ENCODE results near the gene NUF2. TPM values are rescaled to one million over a fixed set of nuclear protein-coding genes. Genes with fewer than 3 reads are reported as not detected.
A peak's percentile ranks its signal among the peaks of the same experiment; 100 is the strongest.
"Not testable (repeated sequence)": the region's sequence is repeated elsewhere in the genome, so short reads cannot be mapped to it uniquely, and the experiment has no call there.

NUF2 gene
- polyA plus RNA-seq (ENCODE audit: insufficient read length in 4 of 4): 10 to 100 TPM; 25.7 to 32.4 (median 29.2) TPM

DNA sequence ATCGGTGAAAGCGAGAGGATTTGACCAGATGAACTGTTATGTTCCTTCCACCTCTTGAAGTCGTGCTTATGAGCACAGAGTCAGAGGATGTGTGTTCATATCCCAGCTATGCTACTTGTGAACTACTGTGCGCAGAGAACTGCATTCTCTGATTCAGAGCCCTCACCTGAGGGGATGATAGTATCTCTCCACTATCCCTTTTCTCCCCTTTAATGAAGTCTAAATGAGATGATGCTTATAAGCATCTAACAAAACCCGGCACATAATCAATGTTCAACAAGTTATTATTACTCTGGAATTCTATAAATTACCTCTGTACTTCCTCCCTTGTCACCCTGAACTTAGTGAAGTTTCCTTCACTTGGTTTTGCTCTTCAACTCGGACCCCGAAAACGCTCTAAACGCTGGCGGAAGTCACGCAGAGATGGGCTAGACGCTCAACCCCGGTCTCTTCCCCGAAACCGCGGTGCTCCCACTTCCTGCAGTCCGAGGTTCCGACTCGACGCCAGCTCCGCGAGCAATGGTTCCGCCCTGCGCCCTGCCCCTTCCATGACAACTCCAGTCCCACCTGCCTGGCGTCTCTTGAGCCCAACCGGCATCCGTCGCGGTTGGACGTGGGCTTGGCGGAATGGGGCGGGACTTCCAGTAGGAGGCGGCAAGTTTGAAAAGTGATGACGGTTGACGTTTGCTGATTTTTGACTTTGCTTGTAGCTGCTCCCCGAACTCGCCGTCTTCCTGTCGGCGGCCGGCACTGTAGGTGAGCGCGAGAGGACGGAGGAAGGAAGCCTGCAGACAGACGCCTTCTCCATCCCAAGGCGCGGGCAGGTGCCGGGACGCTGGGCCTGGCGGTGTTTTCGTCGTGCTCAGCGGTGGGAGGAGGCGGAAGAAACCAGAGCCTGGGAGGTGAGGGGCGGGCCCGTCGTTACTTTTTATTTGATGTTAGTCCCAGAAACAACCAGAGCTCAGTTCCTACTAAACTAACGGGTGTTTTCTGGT is at the start of gene NUF2:
NUF2 (plus strand) TSS at position 644 of the 995 bp plus-strand sequence. CDS start 4,098 bp downstream, outside the sequence.
- peak; percentile 92 to 97 (median 95) for DNase-seq (ENCODE audit: low read depth in 4 of 4, low spot score in 3 of 4)

DNA sequence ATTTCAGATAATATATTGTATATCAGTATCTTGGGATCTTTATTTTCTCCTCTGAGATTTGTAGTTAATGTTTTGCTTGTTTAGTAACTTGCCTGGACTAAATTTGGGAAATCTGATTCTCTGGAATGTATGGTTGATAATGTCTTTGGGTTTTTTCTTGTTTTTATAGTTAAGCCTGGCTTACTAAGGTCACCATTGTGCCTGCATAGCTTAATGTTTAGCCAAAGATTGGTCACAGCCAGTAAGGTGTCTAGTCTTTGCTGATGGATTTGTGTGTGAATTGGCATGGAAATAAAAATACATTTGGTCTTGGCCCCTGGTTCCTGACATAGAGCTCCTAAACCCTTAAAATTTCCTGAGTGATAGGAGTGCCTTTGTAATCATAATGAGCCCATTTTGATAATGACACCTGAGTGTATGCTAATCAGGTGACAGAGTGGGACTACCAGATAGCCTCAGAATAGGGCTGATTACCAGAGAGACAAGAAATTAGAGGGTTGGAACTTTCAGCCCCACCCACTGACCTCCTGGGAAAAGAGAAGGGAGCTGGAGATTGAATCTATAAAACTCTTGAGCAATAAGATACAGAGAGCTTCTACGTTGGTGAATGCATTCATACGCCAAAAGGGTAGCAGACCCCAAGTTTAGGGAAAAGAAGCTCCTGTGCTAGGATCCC is 47.9 kb upstream of the NUF2 start:
- DNase-seq (ENCODE audit: low read depth in 4 of 4, low spot score in 3 of 4): no peak

- DNase-seq (ENCODE audit: low read depth in 4 of 4, low spot score in 3 of 4): no peak
Measured at GRCh38 chr1:163275222-163275621, 46.5 kb upstream of the NUF2 start.

DNA sequence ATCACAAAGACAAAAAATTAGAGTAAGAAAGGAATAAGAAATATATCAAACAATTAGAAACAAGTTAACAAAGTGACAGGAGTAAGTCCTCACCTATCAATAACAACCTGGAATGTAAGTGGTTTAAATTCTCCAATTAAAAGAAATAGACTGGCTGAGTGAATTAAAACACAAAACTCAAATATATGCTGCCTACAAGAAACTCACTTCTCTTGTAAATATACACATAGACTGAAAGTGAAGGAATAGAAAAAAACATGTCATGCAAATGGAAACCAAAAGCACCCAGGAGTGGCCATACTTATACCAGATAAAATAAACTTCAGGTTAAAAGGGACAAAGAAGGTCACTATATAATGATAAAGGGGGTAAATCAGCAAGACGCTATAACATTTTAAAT is 43.2 kb upstream of the NUF2 start:
- DNase-seq (ENCODE audit: low read depth in 4 of 4, low spot score in 3 of 4): no peak

DNA sequence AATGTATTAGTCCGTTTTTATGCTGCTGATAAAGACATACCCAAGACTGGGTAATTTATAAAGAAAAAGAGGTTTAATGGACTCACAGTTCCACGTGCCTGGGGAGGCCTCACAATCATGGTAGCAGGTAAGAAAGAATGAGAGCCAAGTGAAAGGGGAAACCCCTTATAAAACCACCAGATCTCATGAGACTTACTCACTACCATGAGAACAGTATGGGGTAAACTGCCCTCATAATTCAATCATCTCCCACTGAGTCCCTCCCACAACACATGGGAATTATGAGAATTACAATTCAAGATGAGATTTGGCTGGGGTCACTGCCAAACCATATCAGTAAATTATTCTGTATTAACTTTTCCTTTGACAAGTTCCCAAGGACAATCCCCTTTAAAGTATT is 36.9 kb upstream of the NUF2 start:
- DNase-seq (ENCODE audit: low read depth in 4 of 4, low spot score in 3 of 4): not testable (repeated sequence)

DNA sequence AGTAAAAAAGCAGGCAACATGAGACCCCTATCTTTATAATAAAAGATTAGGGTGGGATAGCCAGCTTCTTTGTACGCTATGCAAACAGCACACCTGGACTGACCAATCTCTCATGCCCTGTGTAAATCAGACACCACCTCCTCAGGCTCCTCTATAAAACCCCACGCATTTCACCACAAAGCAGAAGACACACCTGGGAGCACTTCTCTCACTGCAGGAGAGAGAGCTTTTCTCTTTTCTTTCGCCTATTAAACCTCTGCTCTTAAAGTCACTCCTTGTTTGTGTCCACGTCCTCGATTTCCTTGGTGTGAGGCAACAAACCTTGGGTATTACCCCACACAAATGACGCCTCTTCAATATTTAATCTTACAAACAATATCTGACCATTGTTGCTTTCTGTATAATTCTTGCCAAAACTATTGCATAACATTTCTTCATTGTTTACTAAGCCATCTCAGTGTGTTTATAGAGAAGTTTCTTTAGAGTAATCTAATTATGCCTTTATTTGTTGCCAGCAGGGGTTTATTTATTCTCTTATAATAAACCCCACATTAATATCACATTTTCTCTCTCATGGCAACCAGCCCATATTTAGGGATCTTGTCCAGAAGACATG is 31.6 kb upstream of the NUF2 start:
- no peak for DNase-seq (ENCODE audit: low read depth in 4 of 4, low spot score in 3 of 4)

DNA sequence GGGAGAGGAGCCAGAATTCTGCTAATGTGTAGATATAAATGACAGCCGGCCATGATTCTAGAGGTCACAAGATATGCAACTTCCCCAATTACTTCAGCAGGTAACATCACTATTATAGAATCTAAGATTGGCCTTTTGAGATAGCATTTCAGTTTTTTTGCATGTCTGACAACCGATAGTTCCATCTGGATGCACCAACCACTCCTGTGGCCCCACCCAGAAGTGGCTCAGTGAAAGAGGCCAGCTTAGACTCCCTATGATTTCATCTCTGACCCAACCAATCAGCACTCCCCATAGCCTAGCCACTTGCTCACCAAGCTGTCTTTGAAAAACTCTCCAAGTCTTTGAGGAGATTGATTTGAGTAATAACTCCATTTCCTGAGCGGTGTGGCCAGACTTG is 30.3 kb upstream of the NUF2 start:
- DNase-seq (ENCODE audit: low read depth in 4 of 4, low spot score in 3 of 4): no peak

- not testable (repeated sequence) for DNase-seq (ENCODE audit: low read depth in 4 of 4, low spot score in 3 of 4)
Measured at GRCh38 chr1:163292153-163292552, 29.6 kb upstream of the NUF2 start.

- not testable (repeated sequence) for DNase-seq (ENCODE audit: low read depth in 4 of 4, low spot score in 3 of 4)
Measured at GRCh38 chr1:163293497-163293896, 28.3 kb upstream of the NUF2 start.

- no peak for DNase-seq (ENCODE audit: low read depth in 4 of 4, low spot score in 3 of 4)
Measured at GRCh38 chr1:163295949-163296348, 25.8 kb upstream of the NUF2 start.

DNA sequence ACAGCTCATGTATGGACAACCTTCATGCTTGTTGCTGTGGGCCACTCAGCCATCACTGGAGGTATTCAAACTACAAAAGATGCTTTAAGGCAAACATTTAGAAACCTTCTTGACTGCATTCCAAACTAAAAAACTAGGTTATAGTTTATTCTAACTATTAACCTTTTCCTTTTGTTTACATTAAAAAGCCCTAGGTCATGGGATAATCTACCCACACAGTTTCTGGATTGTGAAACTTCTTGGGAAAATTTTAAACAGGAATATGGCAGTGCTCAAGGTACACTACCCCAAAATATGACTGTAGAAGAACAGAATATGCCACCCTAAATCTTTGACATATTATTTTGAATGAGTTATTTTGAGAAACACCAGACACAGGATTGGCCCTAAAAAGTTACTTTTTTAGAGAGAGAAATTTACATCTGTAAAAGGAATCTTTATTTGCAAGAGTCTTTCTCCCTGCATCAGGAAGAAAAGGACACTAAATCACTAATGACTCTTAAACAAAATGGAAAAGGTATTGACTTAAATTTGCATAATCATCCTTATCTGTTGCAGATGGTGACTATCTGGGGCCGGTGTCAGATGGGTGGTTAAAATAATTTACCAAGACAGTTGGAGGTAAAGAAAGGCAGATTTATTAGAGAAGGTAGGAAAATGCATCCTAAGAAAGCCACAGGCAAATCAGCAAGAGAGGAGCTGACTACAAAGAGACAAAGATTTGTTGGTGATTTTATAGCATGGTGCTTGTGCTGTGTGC is 25.1 kb upstream of the NUF2 start:
- DNase-seq (ENCODE audit: low read depth in 4 of 4, low spot score in 3 of 4): no peak

DNA sequence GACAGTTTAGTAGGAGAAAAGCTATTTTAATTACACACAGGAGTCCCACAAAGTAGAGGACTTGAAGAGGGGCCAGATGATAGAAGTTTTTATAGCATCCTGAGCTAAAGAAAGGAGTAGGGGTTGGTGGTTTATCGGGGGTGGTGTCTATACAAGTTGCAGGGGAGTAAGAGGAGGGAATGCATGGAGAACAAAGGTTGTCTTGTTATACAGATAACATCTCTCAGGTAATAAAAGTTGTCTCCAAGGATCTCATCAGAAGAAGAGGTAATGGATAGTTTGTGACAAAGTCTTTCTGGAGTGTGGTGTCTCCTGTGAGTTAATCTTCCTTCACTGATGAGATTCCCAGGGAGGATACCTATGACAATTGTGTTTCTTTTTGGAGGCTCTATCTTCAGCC is 23.4 kb upstream of the NUF2 start:
- no peak for DNase-seq (ENCODE audit: low read depth in 4 of 4, low spot score in 3 of 4)

DNA sequence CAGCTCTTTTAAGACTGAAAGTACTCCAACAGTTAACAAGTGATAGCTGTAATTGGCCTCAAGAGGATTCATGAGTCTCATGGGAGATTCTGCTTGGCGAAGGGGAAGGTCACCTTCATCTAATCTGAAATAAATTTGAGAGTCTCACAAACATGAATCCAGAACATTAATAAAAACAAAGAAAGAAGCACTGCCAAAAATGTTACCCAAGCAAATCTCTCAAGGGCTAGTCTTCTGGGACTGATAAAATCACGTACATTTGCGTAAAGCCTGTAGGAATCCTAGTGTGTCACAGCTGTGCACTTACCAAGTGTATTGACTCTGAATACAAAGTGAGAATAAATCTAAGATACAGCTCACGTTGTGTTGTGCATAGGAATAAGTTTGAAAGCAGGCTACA is 21.2 kb upstream of the NUF2 start:
- no peak for DNase-seq (ENCODE audit: low read depth in 4 of 4, low spot score in 3 of 4)

- no peak for DNase-seq (ENCODE audit: low read depth in 4 of 4, low spot score in 3 of 4)
Measured at GRCh38 chr1:163303561-163303960, 18.2 kb upstream of the NUF2 start.

GRCh38 chr1:163305441-163305840 is 16.3 kb upstream of the NUF2 start:
- DNase-seq (ENCODE audit: low read depth in 4 of 4, low spot score in 3 of 4): no peak

- no peak for DNase-seq (ENCODE audit: low read depth in 4 of 4, low spot score in 3 of 4)
Measured at GRCh38 chr1:163307479-163308171, 14.1 kb upstream of the NUF2 start.

- DNase-seq (ENCODE audit: low read depth in 4 of 4, low spot score in 3 of 4): no peak
Measured at GRCh38 chr1:163308811-163309210, 12.9 kb upstream of the NUF2 start.

GRCh38 chr1:163315773-163316374 is 5.9 kb upstream of the NUF2 start:
- DNase-seq (ENCODE audit: low read depth in 4 of 4, low spot score in 3 of 4): no peak

GRCh38 chr1:163320891-163321290 is 863 bp upstream of the NUF2 start:
- DNase-seq (ENCODE audit: low read depth in 4 of 4, low spot score in 3 of 4): no peak

All from left renal pelvis (tissue), 4 donors.